ENCODE measurements around the gene SERPINA12.

- TF ChIP-seq POLR2A (IDR thresholded peaks at IDR 0.05) (no peak), CTCF (IDR thresholded peaks at IDR 0.05) (no peak)
Observed at GRCh38 chr14:94462219-94462551, 47.1 kb downstream of the SERPINA12 start.
